Keratinocyte (primary cell): Measurements from ENCODE around the gene LARP1B. TPM values are rescaled to one million over a fixed set of nuclear protein-coding genes. Genes with fewer than 3 reads are reported as not detected.
"Not testable (repeated sequence)": the region's sequence is repeated elsewhere in the genome, so short reads cannot be mapped to it uniquely, and the experiment has no call there.

Experiments
- DNase-seq: peaks from one replicate; pipeline ENCODE4 v3.0.0-alpha.2; 2011; ENCODE audit warnings: low read depth, missing footprints, low spot score
- FAIRE-seq: peaks from 2 replicates; lab custom pipeline; 2011; peaks lifted over from hg19 to GRCh38; lab: Jason Lieb, UNC
- H2AFZ ChIP-seq: 2 replicates; pipeline ENCODE4 v1.6.0; 2012; ENCODE audit warnings: low read length, control low read depth, inconsistent platforms; ENCODE audit not compliant: control insufficient read depth
- H3K27ac ChIP-seq: 2 replicates; pipeline ENCODE4 v1.5.1; 2011; ENCODE audit warnings: low read length; ENCODE audit not compliant: control insufficient read depth, insufficient read depth
- H3K27me3 ChIP-seq: 3 replicates; pipeline ENCODE4 v1.6.0; 2011; ENCODE audit warnings: low read length; ENCODE audit not compliant: control insufficient read depth, insufficient read depth; ENCODE audit errors: extremely low read depth
- H3K36me3 ChIP-seq, 2 experiments: 2 replicates in 1 of 2; 3 replicates in 1 of 2; pipeline ENCODE4 v1.5.1; 2011; ENCODE audit warnings: low read length in 2 of 2, mild to moderate bottlenecking in 1 of 2; ENCODE audit not compliant: control insufficient read depth in 2 of 2, insufficient read depth in 2 of 2; ENCODE audit errors: extremely low read depth in 1 of 2
- H3K4me1 ChIP-seq: 3 replicates; pipeline ENCODE4 v1.5.1; 2011; ENCODE audit warnings: low read length; ENCODE audit not compliant: control insufficient read depth, insufficient read depth; ENCODE audit errors: extremely low read depth
- H3K4me2 ChIP-seq: 3 replicates; pipeline ENCODE4 v1.6.0; 2011; ENCODE audit warnings: low read depth, low read length; ENCODE audit not compliant: control insufficient read depth, insufficient read depth; ENCODE audit errors: extremely low read depth
- H3K4me3 ChIP-seq, 3 experiments: fragments of 200-600 bp in 1 of 3; sonication (generic) in 1 of 3; 2 replicates in 2 of 3; 3 replicates in 1 of 3; pipeline ENCODE4 v1.5.1; 2011 to 2016; ENCODE audit warnings: low read length in 3 of 3, mild to moderate bottlenecking in 3 of 3, control low read depth in 2 of 3, inconsistent platforms in 1 of 3, low read depth in 1 of 3, mixed read lengths in 1 of 3, mixed run types in 1 of 3, moderate library complexity in 1 of 3; ENCODE audit not compliant: control insufficient read depth in 2 of 3, insufficient read depth in 2 of 3; ENCODE audit errors: extremely low read depth in 1 of 3
- H3K79me2 ChIP-seq: 2 replicates; pipeline ENCODE4 v1.6.0; 2012; ENCODE audit warnings: low read length; ENCODE audit not compliant: control insufficient read depth, insufficient read depth
- H3K9ac ChIP-seq: 3 replicates; pipeline ENCODE4 v1.6.0; 2011; ENCODE audit warnings: low read length; ENCODE audit not compliant: control insufficient read depth, insufficient read depth; ENCODE audit errors: extremely low read depth
- H3K9me1 ChIP-seq: 3 replicates; pipeline ENCODE4 v1.6.0; 2011; ENCODE audit warnings: low read length; ENCODE audit not compliant: control insufficient read depth, insufficient read depth; ENCODE audit errors: extremely low read depth
- H3K9me3 ChIP-seq: 2 replicates; pipeline ENCODE4 v1.5.1; 2012; ENCODE audit warnings: low read depth, low read length; ENCODE audit not compliant: control insufficient read depth
- H4K20me1 ChIP-seq: 3 replicates; pipeline ENCODE4 v1.6.0; 2011; ENCODE audit warnings: low read length; ENCODE audit not compliant: control insufficient read depth, insufficient read depth; ENCODE audit errors: extremely low read depth
- CTCF ChIP-seq, 3 experiments: IDR thresholded peaks in 1 of 3; conservative IDR thresholded peaks in 1 of 3; optimal IDR thresholded peaks in 1 of 3; 2 replicates in 2 of 3; 3 replicates in 1 of 3; pipeline versions ENCODE3 to v1.5.1; 2011; ENCODE audit warnings: low read length in 3 of 3, mild to moderate bottlenecking in 3 of 3, moderate library complexity in 2 of 3, control low read depth in 1 of 3, inconsistent platforms in 1 of 3; ENCODE audit not compliant: insufficient read depth in 2 of 3; ENCODE audit errors: extremely low read depth in 1 of 3
- EZH2 ChIP-seq: IDR thresholded peaks from one replicate; pipeline ENCODE4 v1.6.1; 2012; ENCODE audit warnings: inconsistent platforms, mild to moderate bottlenecking, low read length, moderate library complexity
- dilution Hi-C: fragments of 300-500 bp; cut with MboI; formaldehyde crosslinking; loops from one replicate; pipeline ENCODE4 v1.7.0; 2020; ENCODE audit warnings: low sequenced_read_pairs; ENCODE audit not compliant: extremely low pct_ligation_motif_present
- polyA plus RNA-seq, 5 experiments: library from polyadenylated mRNA; depleted of rRNA in 3 of 5; stranded (reverse) in 3 of 5; stranded (forward) in 1 of 5; unstranded in 1 of 5; fragments of >200 nt; gene quantifications; 1 replicate in 1 of 5; 2 replicates in 3 of 5; 3 replicates in 1 of 5; pipeline versions ENCODE4 v1.2.1 to v1.2.3, GENCODE V29; 2011 to 2012; ENCODE audit warnings: missing spikeins in 2 of 5, low read depth in 1 of 5, low replicate concordance in 1 of 5

Gene LARP1B
- polyA plus RNA-seq, 1 donor (not counting 4 experiments of a cell fraction or from before 2014, with no cell fraction given), result 18.3 TPM

GRCh38 chr4:128255906-128256305 lies 194.8 kb downstream of the LARP1B start:
- Histone ChIP-seq H3K36me3 (no peaks in the 10 kb centered on the region), H3K9ac (no peak overlapping the region), H3K4me1 (peaks cover 3% of the 10 kb centered on the region), H3K27me3 (no peaks in the 10 kb centered on the region), H3K4me2 (no peak overlapping the region), H3K4me3 (no peak overlapping the region), H3K9me3 (no peaks in the 10 kb centered on the region), H3K79me2 (no peaks in the 10 kb centered on the region), H3K9me1 (no peaks in the 10 kb centered on the region), H4K20me1 (no peaks in the 10 kb centered on the region), H2AFZ (no peak overlapping the region), H3K27ac (no peak overlapping the region)
- TF ChIP-seq EZH2 (no peak), CTCF (optimal IDR thresholded peaks at IDR 0.05 in 1 of 3, IDR thresholded peaks at IDR 0.05 in 1 of 3, conservative IDR thresholded peaks at IDR 0.05 in 1 of 3; ENCODE audit: extremely low read depth in 1 of 3, insufficient read depth in 2 of 3, low read length in 3 of 3) (no peak)
- DNase-seq, result no peak
- dilution Hi-C loops, result no loop called here
- no peak for FAIRE-seq

- Histone ChIP-seq H3K4me2 (no peak overlapping the region), H3K9ac (no peak overlapping the region), H2AFZ (no peak overlapping the region), H4K20me1 (no peaks in the 10 kb centered on the region), H3K27ac (no peak overlapping the region), H3K36me3 (no peaks in the 10 kb centered on the region), H3K4me3 (no peak overlapping the region), H3K9me1 (no peaks in the 10 kb centered on the region), H3K4me1 (peaks cover 3% of the 10 kb centered on the region), H3K9me3 (no peaks in the 10 kb centered on the region), H3K79me2 (no peaks in the 10 kb centered on the region), H3K27me3 (no peaks in the 10 kb centered on the region)
- dilution Hi-C loops, result no loop called here
- DNase-seq (no peak), FAIRE-seq (no peak)
- no peak for TF ChIP-seq CTCF (optimal IDR thresholded peaks at IDR 0.05 in 1 of 3, IDR thresholded peaks at IDR 0.05 in 1 of 3, conservative IDR thresholded peaks at IDR 0.05 in 1 of 3; ENCODE audit: extremely low read depth in 1 of 3, insufficient read depth in 2 of 3, low read length in 3 of 3)
- TF ChIP-seq EZH2, result no peak
Observed at GRCh38 chr4:128256539-128256938, 195.4 kb downstream of the LARP1B start.

GRCh38 chr4:128258166-128258565 lies 197.1 kb downstream of the LARP1B start:
- DNase-seq, H3K9me1 ChIP-seq, H3K9me3 ChIP-seq, H2AFZ ChIP-seq, FAIRE-seq, H3K79me2 ChIP-seq, H3K4me3 ChIP-seq, H3K9ac ChIP-seq, H3K27me3 ChIP-seq, H3K4me1 ChIP-seq, dilution Hi-C loops, H3K27ac ChIP-seq, H3K36me3 ChIP-seq, H4K20me1 ChIP-seq, H3K4me2 ChIP-seq: not testable (repeated sequence)

- H3K27me3 ChIP-seq, H3K4me1 ChIP-seq, H3K9me3 ChIP-seq, dilution Hi-C loops, H2AFZ ChIP-seq, H3K36me3 ChIP-seq, H3K9me1 ChIP-seq, DNase-seq, H4K20me1 ChIP-seq, H3K4me2 ChIP-seq, H3K79me2 ChIP-seq, FAIRE-seq, H3K27ac ChIP-seq, H3K4me3 ChIP-seq, H3K9ac ChIP-seq: not testable (repeated sequence)
Observed at GRCh38 chr4:128259889-128260288, 198.8 kb downstream of the LARP1B start.
